Suppressor macrophage (primary cell): ENCODE data around the gene PCNP.
"Not testable (repeated sequence)": the region's sequence is repeated elsewhere in the genome, so short reads cannot be mapped to it uniquely, and the experiment has no call there.

ENCODE experiments used
- DNase-seq, 4 experiments: peaks; one replicate each; pipeline ENCODE4 v3.0.0-alpha.2; 2020 to 2022

The PCNP gene

DNA sequence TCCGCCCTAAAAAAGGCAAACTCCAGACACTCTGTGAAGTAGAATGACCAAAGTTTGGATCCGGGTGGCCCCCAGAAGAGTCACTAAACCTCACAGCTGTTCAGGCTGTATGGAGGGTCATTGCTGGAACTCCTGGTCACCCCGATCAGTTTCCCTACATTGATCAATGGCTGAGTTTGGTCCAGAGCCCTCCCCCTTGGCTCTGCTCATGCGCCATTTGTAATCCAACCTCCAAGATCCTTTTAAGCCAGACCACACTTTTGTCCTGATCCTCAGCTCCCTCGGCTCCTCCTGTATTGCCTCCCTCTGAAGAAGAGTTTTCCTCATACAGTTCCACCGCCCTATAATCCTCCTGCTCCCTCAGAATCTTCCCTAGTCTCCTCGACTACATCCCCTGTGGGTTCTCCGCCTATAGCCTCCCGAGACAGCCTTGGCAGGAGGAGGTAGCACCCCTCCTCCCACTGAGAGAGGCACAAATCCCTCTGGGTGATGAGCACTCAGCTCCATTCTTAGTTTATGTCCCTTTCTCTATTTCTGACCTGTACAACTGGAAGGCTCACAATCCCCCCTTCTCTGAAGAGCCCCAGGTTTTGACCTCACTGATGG, 60.7 kb downstream of the PCNP start:
- DNase-seq: no peak

DNA sequence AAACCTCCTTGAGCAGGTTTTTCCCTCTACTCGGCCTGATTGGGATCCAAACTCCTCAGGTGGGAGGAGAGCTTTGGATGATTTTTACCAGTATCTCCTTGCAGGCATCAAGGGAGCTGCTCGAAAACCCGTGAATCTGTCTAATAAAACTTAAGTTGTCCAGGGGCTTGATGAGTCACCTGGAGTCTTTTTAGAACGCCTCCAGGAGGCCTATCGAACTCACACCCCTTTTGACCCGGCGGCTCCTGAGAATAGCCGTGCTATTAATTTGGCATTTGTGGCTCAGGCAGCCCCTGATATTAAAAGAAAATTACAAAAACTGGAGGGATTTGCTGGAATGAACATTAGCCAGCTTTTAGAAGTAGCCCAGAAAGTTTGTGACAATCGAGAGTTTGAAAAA, 61.4 kb downstream of the PCNP start:
- no peak for DNase-seq

- DNase-seq: peak; percentile 41 to 71 (median 58)
Observed at GRCh38 chr3:101635954-101636798, 62.2 kb downstream of the PCNP start.

DNA sequence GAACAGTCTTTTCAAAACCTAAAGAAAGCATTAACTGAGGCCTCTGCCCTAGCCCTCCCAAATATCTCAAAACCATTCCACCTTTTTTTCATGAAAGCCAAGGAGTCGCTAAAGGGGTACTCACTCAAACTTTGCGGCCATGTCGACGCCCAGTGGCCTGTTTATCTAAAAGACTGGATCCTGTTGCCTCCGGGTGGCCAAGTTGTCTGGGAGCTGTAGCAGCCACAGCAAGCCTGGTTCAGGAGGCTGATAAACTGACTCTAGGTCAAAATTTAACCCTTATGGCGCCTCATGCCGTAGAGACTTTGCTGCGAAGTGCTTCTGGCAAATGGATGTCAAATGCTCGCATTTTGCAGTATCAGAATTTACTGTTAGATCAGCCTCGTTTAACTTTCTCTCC, 63.5 kb downstream of the PCNP start:
- DNase-seq: no peak

GRCh38 chr3:101638261-101638745, 64.3 kb downstream of the PCNP start:
- DNase-seq: no peak

DNA sequence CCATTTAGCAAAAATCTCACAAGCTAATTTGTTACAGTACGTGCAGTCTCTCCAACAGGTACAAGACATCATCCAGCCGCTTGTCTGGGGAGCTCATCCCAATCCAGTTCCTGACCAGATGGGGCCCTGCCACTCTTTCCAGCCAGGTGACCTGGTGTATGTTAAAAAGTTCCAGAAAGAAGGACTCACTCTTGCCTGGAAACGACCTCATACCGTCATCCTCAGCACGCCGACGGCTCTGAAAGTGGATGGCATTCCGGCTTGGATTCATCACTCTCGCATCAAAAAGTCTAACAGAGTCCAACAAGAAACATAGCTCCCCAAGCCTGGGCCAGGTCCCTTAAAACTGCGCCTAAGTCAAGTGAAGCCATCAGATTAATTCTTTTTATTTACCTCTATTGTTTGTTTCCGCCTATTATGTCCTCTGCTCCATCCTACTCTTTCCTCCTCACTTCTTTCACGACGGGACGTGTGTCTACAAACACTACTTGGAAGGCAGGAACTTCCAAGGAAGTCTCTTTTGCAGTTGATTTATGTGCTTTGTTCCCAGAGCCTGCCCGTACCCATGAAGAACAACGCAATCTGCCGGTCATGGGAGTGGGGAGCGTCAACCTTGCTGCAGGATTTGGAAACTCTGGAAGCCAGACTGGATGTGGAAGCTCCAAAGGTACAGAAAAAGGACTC, 65.4 kb downstream of the PCNP start:
- DNase-seq: no peak

- DNase-seq: no peak
Observed at GRCh38 chr3:101640256-101640655, 66.3 kb downstream of the PCNP start.

DNA sequence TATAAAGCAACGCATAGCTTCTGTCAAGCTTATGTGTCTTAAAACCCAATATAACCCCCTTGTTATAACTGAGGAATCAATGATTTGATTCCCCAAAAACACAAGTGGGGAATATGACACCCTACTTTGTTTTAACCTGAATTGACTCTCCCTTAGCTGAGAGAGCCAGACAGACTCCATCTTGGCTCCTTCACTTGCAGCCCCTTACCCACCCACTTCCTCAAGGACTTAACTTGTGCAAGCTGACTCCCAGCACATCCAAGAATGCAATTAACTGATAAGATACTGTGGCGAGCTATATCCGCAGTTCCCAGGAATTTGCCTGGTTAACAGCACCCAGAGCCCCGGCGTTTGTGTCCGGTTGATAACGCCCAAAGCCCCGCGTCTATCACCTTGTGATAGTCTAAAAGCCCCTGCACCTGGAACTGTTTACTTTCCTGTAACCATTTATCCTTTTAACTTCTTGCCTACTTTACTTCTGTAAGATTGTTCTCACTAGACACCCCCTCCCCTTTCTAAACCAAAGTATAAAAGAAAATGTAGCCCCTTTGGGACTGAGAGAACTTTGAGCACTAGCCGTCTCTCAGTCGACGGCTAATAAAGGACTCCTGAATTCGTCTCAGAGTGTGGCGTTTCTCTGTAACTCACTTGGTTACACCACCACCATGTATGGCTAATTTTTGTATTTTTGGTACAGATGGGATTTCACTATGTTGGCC, 67.6 kb downstream of the PCNP start:
- not testable (repeated sequence) for DNase-seq

DNA sequence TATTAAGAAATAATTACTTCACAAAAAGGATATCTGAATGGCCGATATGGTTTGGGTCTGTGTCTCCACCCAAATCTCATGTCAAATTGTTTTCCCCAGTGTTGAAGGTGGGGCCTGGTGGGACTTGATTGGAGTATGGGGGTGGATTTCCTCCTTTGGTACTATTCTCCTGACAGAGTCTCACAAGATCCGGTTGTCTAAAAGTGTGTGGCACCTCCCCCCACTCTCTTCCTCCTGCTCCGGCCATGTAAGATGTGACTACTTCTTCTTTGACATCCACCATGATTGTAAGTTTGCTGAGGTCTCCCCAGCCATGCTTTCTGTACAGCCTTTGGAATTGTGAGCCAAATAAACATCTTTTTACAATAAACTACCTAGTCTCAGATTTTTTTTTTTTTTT, 68.5 kb downstream of the PCNP start:
- peak in 1 of 4 experiments; percentile 4 for DNase-seq

GRCh38 chr3:101643009-101643844, 69.2 kb downstream of the PCNP start:
- DNase-seq: no peak
